Jurkat, Clone E6-1 (cell line): ENCODE results near the gene POLR1F.
"Not testable (repeated sequence)": the region's sequence is repeated elsewhere in the genome, so short reads cannot be mapped to it uniquely, and the experiment has no call there.

Experiments used
- DNase-seq: peaks from one replicate; pipeline ENCODE4 v3.0.0-alpha.2; 2011; ENCODE audit warnings: low read depth, low spot score
- H3K4me3 ChIP-seq: 2 replicates; pipeline ENCODE4 v1.5.1; 2011; ENCODE audit warnings: mild to moderate bottlenecking, low read length, control low read depth, moderate library complexity

POLR1F gene

DNA sequence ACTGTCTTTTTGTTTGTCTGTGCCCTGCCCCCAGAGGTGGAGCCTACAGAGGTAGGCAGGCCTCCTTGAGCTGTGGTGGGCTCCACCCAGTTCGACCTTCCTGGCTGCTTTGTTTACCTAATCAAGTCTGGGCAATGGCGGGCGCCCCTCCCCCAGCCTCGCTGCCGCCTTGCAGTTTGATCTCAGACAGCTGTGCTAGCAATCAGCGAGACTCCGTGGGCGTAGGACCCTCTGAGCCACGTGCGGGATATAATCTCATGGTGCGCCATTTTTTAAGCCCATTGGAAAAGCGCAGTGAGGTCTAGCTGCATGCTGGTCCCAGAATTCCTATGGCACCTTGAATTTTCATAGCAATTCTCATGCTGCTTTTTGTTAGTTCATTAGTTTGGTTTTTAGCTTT, 19.7 kb downstream of the POLR1F start:
- not testable (repeated sequence) for DNase-seq

DNA sequence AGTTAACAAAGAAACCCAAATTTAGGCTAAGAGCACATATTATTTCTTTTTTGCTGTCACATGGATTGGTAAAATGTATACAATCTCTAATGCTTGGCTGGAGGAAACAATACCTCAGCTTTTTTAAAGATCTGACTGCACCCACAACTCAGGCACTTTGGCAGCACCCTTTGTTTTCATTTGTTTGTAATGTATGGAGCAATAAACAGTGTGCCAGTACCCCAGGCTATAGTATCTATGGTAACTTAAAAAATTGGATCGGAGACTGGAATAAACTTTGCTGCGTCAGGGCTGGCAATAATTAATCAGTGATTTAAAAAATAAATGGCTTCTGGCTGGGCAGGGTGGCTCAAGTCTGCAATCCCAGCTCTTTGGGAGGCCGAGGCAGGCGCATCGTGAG, 27.2 kb downstream of the POLR1F start:
- no peak for DNase-seq
- H3K4me3 ChIP-seq: no peak overlapping the region

More for the DNA sequence above, 19.7 kb downstream of the POLR1F start:
- not testable (repeated sequence) for H3K4me3 ChIP-seq

DNA sequence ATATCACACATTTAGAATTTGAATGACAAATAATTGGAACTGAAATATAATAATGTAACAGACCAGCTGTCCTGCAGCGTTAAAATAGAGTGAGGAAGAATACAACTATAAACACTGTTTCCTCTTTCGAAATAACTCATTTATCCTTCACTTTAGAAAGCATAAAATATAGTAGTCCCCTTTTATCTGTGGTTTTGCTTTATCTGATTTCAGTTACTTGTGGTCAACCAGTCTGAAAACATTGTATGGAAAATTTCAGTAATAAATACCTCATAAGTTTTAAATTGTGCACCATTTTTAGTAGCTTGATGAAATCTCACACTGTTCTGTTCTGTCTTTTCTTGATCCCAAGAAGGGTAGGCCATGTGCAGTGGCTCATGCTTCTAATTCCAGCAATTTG, 31.7 kb downstream of the POLR1F start:
- DNase-seq: peak; percentile 24
- H3K4me3 ChIP-seq: no peak overlapping the region

DNA sequence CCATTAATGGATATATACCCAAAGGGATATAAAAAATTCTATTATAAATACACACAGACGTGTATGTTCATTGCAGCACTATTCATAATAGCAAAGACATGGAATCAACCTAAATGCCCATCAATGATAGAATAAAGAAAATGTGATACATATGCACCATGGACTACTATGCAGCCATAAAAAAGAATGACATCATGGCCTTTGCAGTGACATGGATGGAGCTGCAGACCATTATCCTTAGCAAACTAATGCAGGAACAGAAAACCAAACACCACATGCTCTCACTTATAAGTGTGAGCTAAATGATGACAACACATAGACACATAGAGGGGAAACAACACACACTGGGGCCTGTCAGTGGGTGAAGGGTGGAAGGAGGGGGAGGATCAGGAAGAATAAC, 33.0 kb downstream of the POLR1F start:
- DNase-seq: no peak
- H3K4me3 ChIP-seq: no peak overlapping the region

DNA sequence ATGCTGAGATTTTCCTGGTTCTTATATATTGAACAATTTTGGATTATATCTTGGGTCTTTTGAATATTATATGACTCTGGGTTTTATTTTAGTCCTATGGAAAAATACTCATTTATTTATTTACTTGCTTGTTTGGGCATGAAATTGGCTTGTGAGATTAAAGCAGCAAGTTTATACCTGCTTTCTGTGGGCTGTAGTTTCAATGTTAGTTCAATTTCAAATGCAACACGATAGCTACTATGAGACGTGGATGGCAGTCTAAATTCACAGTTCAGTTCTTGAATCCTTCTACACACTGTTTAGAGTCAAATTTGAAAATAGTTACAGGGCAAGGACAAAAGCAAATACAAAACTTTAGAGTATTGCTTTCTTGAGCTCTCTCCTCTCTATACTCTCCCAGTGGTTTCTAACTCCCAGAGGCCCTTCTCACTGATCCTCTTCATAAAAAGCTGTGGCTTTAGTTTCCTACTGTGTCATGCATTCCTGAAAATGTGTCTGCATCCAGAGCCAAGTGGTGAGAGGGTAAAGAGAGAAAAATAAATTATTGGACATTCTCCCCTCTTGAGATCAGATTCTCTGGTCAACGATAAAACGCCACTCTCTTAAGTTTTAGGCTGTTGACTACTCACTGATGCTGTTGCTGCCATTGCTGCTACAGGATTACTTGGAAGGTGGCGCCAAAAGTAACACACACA, 34.4 kb downstream of the POLR1F start:
- DNase-seq: no peak
- no peak overlapping the region for H3K4me3 ChIP-seq

DNA sequence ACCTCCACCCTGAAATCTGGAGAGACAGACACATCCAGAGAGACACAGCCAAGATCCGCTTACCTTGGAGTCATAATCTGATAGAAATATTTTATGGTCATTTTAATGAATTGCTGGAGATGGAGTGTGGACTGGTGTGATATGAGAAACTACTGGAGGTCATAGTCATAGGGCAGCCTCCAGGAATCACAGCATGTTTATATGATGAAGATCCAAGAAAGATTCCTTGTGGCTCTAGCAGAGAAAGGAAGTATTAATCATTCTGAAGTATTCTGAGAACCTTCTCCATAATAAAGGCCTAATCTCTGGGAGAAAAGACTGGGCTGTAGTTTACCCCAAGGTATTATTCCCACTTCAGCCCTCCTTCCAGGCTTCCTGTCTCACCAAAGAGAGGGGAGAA, 38.0 kb downstream of the POLR1F start:
- DNase-seq: no peak
- no peak overlapping the region for H3K4me3 ChIP-seq

DNA sequence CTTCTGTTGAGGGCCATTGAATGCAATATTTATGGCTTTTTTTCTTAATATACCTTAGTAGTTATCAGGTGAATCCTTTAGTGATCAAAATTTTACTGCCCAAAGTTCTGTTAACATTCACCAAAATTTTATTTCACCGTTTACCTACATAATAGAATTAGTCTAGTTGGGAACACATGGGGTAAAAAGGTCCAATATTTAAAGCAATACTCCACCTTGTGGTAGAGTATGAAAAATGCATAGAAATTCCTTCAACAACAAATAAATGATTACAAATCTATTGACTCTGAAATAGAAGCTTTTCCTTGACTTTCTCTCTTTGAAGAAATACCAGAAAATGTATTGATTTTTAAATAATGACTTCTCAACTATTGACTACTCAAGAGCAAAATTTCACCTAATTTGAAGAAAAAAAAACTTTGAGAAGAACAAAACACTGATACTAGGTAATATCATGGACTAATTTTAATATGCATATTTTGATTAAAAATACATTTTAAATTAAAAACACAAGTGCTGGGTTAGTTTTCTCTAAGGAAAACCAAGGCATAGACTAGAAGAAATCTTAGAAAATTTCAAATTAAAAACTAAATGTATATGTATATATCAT, 43.3 kb downstream of the POLR1F start:
- peak; percentile 28 for DNase-seq

DNA sequence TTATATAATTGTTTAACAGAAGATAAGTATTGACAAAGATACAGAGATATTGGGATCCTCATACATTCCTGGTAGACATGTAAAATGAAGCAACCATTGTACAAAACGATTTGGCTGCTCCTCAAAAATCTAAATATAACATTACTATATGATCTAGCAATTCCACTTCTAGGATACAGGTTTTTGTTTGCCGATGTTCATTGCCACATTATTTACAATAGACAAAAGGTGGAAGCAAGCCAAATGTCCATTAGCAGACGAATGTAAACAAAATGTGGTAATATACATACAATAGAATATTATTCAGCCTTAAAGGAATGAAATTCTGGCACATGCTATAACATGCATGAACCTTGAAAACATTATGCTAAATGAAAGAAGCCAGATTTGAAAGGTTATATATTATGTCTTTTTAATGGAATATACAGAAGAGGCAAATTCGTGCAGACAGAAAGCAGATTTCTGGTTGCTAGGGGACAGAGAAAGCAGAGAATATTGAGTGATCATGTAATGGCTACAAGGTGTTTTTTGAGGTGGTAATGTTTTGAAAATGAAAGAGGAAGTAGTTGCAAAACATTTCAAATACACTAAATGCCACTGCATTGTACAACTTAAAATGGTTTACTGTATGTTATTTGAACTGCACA, 44.9 kb downstream of the POLR1F start:
- DNase-seq: no peak
- H3K4me3 ChIP-seq: no peak overlapping the region

More for the DNA sequence above, 43.3 kb downstream of the POLR1F start:
- H3K4me3 ChIP-seq: no peak overlapping the region

DNA sequence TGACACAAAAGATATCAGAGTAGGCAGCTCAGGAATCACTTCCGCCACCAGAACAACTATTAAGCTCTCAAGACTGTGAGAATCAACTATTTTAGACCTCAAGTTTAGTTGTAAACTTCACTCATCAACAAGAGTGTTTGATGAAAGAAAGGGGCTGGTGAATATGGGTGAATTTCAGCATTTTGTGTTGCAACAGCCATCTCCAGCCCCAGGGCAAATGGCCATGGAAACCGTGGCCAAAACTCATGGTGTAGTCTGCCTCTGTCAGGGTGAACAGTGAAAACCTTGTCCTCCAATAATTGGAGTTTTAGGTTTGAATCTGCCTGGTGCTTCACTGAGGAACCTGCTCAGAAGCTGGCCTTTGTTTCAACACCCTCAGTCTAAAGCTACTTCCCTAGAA, 60.0 kb downstream of the POLR1F start:
- H3K4me3 ChIP-seq: no peak overlapping the region
- DNase-seq: no peak
